NK-92 treated with Interleukin-12 subunit alpha and Interleukin-12 subunit beta, amount 100 ng/mL, for 24 hours (cell line): ENCODE measurements around the gene C12orf54.
"Not testable (repeated sequence)": the region's sequence is repeated elsewhere in the genome, so short reads cannot be mapped to it uniquely, and the experiment has no call there.

ENCODE experiments used
- DNase-seq: peaks from one replicate; lab custom pipeline; 2025; lab: John Stamatoyannopoulos, UW

Gene C12orf54

DNA sequence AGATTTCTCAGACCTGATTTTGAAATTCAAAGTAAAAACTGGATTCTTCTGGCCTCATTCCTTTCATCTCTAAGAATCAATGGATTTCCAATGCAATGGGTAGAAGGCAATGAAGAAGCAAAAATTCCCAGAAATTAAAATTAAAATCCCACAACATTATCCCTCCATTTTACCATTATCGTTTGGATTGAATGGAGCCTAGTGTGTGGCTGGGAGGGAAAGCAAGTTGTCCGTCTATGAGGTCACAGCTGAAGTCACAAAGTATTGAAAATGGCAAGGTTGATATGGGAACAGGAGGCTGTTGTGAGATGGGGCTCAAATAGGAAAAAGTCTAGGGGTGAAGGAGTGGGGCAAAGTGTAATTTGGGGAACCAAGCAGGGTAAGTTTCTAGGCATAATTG lies at the start of gene C12orf54:
TSS of gene C12orf54 (plus strand) at position 301 of the 400 bp plus-strand sequence. CDS start 799 bp downstream, outside the sequence.
- DNase-seq, result no peak

DNA sequence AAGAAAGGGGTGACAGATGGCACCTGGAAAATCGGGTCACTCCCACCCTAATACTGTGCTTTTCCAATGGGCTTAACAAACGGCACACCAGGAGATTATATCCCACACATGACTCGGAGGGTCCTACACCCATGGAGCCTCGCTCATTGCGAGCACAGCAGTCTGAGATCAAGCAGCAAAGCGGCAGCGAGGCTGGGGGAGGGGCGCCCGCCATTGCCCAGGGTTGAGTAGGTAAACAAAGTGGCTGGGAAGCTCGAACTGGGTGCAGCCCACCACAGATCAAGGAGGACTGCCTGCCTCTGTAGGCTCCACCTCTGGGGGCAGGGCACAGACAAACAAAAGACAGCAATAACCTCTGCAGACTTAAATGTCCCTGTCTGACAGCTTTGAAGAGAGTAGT lies 48.3 kb upstream of the C12orf54 start:
- not testable (repeated sequence) for DNase-seq

DNA sequence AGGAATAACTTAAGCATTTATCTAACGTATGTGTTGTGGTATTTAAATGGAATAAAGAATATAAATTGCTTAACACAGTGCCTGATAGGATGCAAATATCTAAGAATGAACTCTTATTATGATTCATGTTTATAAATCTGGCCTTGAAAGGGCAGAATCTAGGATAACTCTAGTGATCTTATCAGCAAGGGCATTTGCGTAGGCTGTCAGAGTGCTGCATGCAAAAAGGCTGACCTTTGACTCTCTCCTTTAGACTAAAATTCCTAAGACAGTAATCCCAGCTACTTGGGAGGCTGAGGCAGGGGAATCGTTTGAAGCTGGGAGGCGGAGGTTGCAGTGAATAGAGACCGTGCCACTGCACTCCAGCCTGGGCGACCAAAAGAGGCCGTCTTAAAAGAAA lies 41.2 kb upstream of the C12orf54 start:
- DNase-seq, result no peak

DNA sequence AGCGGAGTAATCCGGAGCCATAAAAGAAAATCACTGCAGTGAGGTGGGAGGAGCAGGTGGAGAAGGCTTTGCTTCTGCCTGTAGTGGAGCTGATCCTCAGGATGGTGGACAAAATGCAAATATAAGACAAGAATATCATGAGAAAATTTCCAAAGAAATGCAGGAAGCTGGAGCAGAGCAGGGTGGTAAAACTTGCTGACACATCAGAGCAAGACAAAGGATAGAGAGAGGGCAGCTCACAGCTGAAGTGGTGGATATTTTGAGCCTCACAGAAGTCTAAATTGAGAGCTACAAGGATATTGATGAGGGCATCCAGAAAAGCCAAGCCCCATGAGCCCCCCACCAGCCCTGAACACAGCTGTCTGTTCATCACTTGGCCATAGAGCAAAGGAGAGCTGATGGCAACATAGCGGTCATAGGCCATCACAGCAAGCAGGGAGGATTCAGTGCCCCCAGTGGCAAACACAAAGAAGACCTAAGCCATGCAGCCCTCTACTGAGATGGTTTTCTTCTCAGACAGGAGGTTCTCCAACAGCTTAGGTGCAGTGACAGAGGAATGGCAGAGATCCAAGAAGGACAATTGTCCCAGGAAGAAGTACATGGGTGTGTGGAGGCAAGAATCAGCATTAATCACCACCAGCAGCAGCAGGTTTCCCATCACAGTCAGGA lies 40.0 kb upstream of the C12orf54 start:
- no peak for DNase-seq

DNA sequence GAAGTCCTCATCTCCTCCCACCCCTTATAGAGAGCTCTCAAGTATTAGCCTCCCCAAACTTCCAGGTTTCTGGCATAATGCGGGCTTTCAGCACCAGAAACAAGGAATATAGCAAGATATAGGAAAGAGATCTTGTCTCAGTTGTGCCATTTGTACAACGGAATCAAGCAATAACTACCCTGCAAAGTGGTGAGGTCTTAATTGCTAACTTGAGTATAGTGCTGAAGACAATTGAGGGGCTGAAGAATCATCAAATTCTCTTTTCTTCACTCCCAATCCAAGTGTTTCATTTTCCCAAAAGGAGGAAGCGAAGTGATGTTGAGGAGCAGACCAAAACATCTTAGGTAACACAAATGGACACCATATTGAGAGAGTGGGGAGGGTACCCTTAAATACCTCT lies 36.8 kb upstream of the C12orf54 start:
- no peak for DNase-seq

DNA sequence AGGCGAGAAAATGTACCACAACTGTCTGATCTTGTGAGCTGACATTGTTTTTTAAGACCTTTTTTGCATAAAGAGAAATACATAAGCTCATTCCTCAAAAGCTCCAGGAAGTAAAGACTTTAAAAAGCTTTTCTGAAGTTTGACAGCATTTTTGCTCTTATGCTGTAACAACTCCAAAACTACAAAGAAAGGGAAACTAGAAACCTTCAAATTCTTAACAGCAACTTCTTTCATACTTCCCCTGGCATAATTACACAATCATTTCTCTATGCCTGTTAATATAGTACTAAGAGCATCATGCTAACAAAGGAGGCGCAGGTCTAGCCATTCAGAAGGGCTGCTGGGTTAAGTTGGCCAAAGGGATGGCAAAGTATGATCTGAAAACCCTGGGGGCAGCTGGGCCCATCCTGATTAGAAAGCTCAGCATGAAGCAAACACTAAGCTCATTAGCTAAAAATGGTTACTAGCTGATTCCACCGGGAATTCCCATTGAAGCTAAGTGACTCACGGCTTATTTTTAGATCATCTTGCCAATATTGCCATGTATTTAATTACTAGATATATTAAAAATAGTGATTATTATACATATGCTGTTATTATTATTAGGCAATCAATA lies 36.0 kb upstream of the C12orf54 start:
- DNase-seq, result no peak

DNA sequence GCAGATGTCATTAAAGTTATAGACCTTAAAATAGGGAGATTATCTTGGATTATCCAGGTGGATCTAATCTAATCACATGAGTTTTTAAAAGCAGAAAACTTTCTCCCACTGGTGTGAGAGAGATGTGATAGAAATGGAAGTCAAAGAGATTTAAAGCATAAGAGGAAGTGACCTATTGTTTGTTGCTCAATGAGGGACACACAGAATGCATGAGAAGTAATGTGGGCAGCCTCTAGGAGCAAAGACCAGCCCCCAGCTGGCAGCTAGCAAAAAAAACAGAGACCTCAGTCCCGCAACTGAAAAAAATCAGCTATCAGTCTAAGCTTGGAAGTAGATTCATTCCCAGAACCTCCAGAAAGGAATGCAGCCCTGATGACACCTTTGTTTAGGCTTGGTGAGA lies 34.5 kb upstream of the C12orf54 start:
- DNase-seq, result no peak

DNA sequence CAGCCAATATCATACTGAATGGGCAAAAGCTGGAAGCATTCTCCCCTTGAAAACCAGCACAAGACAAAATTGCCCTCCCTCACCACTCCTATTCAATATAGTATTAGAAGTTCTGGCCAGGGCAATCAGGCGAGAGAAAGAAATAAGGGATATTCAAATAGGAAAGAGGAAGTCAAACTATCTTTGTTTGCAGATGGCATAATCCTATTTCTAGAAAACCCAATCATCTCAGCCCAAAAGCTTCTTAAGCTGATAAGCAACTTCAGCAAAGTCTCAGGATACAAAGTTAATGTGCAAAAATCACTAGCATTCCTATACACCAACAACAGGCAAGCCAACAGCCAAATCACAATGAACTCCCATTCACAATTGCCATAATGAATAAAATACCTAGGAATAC lies 30.9 kb upstream of the C12orf54 start:
- no peak for DNase-seq

DNA sequence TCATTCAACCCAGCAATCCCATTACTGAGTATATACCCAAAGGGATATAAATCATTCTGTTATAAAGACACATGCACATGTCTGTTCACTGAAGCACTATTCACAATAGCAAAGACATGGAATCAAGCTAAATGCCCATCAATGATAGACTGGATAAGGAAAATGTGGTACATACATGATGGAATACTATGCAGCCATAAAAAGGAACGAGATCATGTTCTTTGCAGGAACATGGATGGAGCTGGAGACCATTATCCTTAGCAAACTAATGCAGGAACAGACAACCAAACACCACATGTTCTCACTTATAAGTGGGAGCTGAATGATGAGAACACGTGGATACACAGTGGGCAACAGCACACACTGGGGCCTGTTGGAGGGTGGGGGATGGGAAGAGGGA lies 29.3 kb upstream of the C12orf54 start:
- not testable (repeated sequence) for DNase-seq

DNA sequence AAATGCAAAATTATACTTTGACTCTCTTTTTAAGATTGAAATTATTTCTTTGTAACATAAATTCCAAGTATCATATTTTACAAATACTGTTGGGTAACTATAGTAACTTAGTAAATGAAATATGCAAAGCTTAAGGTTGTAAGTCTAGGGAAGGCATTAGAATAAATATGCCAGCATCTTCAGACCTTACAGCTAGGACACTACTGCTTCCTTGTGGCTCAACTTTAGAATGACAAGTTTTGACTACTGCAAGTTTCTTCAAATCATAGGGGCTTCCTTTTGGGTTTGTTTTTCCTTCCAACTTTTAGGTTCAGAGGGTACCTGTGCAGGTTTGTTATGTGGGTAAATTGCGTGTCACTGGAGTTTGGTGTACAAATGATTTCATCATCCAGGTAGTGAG lies 27.6 kb upstream of the C12orf54 start:
- no peak for DNase-seq

DNA sequence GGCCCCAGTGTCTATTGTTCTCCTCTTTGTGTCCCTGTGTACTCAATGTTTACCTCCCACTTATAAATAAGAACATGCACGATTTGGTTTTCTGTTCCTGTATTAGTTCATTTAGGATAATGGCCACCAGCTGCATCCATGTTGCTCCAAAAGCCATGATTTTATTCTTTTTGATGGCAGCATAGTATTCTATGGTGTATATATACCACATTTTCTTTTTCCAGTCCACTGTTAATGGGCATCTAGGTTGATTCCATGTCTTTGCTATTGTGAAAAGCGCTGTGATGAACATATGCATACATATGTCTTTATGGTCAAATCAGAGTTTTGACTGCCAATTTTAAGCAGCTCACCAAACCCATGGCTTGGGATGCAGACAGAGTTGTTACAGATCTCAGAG lies 27.2 kb upstream of the C12orf54 start:
- DNase-seq, result no peak

DNA sequence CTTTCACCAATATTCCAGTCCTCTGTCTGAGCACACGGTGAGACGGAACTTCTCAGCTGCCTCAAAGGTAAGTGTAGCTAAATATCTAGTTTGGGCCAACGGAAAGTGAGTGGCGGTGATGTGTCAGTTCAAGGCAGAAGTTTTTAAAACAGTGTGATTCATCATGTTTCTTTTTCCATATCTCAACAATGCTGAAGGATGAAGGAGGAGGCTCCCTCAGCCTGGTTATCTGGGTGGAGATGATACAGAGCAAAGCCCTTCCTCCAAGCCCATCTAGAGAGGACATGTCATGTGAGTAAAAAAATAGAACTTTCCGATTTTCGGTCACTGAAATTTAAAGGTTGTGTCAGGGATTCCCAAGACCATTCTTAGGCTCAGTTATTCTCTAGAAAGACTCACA lies 23.0 kb upstream of the C12orf54 start:
- no peak for DNase-seq

DNA sequence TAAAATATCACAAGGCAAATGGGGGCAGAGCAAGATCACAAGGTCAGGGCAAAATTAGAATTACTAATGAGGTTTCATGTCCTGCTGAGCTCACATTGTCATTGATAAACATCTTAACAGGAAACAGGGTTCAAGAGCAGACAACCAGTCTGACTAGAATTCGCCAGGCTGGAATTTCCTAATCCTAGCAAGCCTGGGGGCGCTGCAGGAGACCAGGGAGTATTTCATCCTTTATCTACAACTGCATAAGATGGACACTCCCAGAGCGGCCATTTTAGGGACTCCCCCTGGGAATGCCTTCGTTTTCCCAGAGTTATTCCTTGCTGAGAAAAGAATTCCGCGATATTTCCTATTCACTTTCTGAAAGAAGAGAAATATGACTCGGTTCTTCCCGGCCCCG lies 13.3 kb upstream of the C12orf54 start:
- DNase-seq, result not testable (repeated sequence)

DNA sequence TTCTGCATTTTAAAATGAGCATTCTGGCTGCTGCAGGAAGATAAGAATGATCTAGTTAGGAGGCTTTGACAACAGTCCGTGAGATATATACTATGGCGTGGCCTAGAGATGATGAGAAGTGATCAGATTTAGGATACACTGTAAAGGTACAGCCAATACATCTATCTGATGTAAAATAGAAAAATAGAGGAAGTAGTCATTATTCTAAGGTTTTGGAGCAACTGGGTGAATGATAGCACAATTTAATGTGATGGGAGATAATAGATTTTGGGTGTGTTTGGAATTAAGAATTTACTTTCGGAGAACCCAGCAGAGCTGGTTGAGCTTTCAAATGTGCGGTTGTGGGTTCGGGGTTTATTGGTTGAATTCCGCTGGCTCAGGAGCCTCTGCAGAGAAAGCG lies 10.0 kb upstream of the C12orf54 start, which contains the start of gene ANP32D:
TSS of gene ANP32D (plus strand) at position 301 of the 400 bp plus-strand sequence. CDS start 106 bp downstream, outside the sequence.
- no peak for DNase-seq

DNA sequence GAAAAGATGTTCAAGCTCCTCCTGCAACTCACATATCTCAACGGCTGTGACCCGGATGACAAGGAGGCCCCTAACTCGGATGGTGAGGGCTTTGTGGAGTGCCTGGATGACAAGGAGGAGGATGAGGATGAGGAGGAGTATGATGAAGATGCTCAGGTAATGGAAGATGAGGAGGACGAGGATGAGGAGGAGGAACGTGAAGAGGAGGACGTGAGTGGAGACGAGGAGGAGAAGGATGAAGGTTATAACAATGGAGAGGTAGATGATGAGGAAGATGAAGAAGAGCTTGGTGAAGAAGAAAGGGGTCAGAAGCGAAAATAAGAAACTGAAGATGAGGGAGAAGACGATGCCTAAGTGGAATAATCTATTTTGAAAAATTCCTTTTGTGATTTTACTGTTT lies 9.2 kb upstream of the C12orf54 start:
- DNase-seq, result no peak

DNA sequence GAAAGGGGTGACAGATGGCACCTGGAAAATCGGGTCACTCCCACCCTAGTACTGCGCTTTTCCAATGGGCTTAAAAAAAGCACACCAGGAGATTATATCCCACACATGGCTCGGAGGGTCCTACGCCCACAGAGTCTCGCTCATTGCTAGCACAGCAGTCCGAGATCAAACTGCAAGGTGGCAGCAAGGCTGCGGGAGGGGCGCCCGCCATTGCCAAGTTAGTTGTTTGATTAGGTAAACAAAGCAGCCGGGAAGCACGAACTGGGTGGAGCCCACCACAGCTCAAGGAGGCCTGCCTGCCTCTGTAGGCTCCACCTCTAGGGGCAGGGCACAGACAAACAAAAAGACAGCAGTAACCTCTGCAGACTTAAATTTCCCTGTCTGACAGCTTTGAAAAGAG lies 7.8 kb upstream of the C12orf54 start:
- not testable (repeated sequence) for DNase-seq

DNA sequence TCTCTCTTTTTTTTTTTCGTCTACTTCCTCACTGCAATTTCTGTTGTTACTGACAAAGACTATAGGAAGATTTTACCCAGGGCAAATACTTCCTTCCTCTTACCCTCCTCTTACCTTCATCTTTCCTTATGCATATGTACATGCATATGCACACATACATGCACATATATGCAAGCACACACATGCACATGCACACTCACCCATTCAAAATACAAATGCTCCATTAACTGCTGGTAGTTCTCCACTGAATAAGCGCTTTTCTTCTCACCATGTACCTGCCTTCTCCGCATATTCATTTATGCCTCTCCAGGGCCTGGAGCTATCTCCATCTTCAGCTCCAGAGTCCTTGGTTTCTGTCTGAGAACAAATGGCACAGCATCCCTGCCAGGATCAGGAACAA lies 632 bp downstream of the C12orf54 start:
- DNase-seq, result no peak

DNA sequence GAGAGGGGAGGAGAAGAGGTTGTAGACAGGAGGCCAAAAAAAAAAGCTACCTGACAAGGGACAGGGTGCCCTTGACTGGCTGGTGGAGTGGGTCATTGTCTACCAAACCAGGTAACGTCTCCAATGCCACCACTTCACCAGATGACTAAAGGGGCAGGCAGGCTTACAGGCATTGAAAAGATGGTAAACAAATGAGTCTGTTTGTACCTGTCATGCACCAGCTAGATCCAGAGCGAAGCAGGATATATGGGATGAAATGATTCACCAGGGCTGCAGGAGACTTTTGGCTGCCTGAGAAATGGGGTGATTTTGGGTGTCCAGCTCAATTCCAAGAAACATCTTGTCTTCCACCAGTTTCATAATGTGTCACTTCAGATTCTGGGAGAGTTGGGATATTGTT lies 4.0 kb downstream of the C12orf54 start:
- no peak for DNase-seq

DNA sequence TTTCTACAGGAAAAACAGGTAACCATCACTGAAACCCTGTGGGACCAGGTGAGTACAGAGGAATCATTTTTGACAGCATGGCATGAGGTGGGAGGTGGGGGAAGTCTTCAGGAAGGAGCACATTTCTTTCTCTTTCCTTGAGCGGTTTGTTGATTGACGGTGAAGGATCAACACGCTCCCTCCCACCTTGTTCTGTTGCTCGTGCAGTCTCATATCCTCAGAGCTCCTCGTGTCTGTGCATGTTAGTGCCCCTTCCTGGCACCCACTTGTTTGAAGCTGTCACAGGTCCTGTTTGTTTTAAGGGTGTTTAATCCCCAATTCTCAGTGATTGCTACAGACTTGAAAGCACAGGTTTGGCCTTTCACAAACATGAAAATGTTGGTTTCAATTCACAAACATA lies 4.4 kb downstream of the C12orf54 start:
- DNase-seq, result no peak

DNA sequence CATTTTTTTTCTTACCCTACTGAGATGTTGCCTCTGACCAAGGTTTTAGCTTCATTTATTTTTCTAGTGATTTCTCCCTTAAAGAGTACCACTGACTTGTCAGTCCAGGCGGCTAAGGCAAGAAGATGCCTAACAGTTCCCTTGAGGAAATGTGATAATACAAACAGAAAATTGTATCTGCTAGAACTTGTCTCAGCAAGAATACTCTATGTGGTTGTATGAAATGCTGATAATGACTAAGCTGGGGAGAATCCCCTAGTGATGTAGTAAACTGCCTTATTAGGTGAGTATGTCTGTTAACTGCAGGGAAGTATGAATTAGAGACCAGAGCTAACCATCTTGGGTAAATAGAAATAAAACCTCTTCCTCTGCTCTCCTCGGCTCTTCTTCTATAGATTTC lies 6.7 kb downstream of the C12orf54 start:
- DNase-seq, result no peak

DNA sequence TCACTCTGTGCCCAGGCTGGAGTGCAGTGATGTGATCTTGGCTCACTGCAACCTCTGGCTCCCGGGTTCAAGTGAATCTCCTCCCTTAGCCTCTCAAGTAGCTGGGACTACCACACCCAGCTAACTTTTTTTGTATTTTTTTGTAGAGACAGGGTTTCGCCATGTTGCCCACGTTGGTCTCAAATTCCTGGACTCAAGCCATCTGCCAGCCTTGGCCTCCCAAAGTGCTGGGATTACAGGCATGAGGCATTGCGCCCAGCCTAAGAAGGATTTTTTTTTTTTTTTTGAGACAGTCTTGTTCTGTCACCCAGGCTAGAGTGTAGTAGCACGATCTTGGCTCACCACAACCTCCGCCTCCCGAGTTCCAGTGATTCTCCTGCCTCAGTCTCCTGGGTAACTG lies 7.2 kb downstream of the C12orf54 start:
- not testable (repeated sequence) for DNase-seq

DNA sequence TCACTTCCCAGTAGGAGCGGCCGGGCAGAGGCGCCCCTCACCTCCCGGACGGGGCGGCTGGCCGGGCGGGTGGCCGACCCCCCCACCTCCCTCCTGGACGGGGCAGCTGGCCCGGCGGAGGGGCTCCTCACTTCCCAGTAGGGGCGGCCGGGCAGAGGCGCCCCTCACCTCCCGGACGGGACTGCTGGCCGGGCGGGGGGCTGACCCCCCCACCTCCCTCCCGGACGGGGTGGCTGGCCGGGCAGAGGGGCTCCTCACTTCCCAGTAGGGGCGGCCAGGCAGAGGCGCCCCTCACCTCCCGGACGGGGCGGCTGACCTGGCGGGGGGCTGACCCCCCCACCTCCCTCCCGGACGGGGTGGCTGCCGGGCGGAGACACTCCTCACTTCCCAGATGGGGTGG lies 18.0 kb downstream of the C12orf54 start:
- not testable (repeated sequence) for DNase-seq

DNA sequence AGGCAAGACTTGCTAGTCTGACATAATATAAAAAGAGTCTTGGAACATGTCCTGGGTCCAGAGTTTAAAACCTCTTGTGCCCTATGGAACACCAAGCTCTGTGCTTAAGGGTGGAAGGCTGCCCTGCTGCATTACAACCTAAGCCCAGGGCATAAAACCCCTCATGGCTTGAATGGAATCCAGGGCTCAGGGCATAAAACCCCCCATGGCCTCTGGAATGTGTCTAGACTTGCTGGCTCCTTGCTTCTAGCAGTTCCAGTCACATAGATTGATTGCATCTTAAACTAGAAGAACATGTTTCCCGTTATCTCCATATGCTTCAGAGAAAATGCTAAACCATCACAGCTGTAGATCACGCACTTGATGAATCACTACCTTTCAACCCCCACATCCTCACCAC lies 24.5 kb downstream of the C12orf54 start:
- not testable (repeated sequence) for DNase-seq

DNA sequence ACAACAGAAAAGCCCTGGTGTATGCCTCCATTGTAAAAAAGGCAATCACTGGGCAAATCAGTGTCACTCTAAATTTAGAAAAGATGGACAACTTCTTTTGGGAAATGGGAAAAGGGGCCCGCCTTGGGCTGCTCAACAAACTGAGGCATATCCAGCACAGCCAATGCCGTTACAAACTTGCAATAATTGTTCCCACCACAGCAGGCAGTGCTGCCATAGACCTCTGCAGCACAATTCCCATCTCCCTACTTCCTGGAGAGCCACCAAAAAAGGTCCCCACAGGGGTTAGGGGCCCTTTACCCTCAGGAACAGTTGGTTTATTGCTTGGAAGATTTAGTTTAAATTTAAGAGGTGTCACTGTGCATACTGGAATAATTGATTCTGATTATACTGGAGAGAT lies 26.7 kb downstream of the C12orf54 start:
- no peak for DNase-seq
